HT1080 (cell line): ENCODE data around the gene PCCA. TPM values are rescaled to one million over a fixed set of nuclear protein-coding genes. Genes with fewer than 3 reads are reported as not detected.

Experiments
- DNase-seq: peaks from one replicate; pipeline ENCODE4 v3.0.0-alpha.2; 2015; ENCODE audit warnings: low read depth
- total RNA-seq: library from RNA; depleted of rRNA; stranded (reverse); fragments of >200 nt; shearing (Covaris generic); gene quantifications from 2 replicates; pipeline ENCODE4 v1.2.3, GENCODE V29; 2014

Gene PCCA
- total RNA-seq, 1 experiment from 2014 or later: 17.0 TPM

- no peak for DNase-seq
These were observed 448.6 kb downstream of the PCCA start for GRCh38 chr13:100537486-100537885.

GRCh38 chr13:100537951-100538462 lies 449.1 kb downstream of the PCCA start:
- no peak for DNase-seq

DNA sequence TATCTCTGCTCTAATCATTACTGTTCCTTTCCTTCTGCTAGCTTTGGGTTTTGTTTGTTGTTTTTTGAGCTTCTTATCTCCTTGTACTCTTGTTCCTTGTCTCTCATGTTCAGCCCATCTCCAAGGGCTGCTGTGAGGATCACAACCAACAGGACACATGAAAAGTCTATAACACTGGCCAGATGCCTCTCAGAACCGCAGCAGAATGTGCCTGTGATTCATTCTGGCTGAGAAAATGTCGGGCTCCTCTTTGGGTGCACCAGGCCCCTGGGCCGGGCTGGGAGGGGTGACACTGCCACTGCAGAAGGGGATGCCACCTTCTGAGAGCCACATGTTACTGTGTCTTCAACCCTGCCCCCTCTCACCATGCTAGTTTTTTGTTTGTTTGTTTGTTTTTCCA lies 451.7 kb downstream of the PCCA start:
- DNase-seq: no peak

DNA sequence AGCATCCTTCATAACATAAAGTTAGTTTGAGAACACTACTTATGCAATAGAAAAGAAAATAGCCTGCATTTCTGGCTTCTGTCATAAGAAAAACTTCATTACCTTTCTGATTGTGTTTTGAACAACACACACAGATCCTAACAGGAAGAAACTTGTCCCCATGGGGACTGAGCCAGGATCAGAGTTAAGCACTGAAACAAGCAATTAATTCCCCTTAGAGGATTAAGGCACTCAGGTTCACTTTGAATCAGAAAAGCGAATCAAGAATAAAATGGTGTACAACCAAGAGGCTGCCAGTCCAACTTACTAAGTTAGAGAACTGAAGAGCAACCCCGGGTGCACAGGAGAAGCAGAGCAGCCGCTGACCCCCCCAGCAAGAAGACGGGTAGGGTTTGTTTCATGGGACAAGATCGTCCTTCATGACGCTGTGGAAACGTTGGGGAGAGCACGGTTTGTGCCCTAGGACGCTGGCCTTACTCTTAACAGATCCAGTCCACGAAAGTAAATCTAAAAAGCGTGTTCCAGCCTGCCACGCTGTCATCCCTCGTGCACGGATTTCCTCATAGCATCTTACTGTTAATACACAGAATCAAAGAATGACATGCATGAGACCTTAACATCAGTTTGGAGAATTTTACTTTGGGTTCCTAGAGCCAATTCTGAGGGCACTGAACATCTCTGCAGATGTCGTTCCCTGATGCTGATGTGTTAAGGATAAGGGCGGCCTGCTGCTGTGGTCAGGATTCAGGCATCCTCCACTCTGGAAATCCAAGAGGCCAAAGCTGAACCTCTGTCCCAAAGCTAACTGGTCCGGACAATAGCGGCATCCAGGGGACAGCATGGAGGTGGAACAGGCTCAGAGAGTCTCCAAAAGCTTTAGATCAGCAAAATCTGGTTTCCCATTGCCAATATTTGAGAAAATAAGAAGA lies 453.3 kb downstream of the PCCA start:
- no peak for DNase-seq

GRCh38 chr13:100542826-100543156 lies 453.9 kb downstream of the PCCA start:
- peak; percentile 62 for DNase-seq

GRCh38 chr13:100543872-100544602 lies 455.1 kb downstream of the PCCA start:
- DNase-seq: no peak

- DNase-seq: no peak
These were observed 456.2 kb downstream of the PCCA start for GRCh38 chr13:100544866-100545683.

DNA sequence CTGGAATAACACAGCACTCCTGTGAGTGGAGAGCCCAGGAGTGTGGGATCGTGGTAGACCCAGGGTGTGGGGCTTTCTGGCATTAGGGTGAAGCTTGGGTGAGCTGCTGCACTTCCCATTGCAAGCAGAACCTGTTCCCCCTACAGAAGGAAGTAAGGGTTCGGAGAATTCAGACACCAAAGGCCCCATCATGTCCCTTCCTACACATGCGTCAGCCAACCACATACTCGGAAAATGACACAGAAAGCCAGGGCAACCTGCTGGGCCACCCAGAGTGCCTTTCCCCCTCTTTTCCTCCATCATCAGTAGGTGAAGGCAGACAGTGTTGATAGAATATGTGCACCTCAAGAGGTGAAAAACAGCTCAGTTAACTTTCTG lies 456.8 kb downstream of the PCCA start:
- no peak for DNase-seq

DNA sequence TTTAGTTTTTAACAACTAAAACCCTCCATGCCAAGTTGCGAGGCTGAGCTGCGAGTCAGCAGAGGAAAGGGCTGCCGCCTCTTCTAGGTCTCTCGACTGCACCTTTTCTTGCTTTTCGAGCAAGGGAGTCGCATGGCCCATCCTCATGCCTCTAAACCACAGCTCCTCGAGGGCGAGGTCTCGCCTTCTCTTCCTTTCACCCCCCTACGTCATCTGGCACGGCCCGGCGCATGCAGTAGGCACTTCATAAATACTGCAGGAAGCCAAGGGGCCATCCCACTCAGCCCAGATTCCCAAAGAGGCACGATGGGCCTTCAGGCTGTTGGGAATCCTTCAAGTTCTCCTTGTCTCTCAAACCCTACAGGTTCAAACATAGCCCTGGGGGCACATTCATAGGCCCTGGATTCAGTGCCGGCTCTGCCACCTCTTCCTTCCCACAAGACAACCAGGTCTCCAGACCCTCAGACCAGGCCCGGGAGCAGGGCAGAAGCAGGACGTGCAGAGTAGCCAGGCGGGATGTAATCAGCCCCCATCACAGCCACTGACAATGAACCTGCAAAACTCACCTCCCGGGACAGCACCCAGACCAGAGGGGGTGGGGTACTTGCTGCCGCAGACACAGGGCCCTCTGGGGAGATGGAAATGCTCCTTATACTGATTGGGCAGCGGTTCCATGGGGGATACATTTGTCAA lies 458.0 kb downstream of the PCCA start:
- DNase-seq: no peak

DNA sequence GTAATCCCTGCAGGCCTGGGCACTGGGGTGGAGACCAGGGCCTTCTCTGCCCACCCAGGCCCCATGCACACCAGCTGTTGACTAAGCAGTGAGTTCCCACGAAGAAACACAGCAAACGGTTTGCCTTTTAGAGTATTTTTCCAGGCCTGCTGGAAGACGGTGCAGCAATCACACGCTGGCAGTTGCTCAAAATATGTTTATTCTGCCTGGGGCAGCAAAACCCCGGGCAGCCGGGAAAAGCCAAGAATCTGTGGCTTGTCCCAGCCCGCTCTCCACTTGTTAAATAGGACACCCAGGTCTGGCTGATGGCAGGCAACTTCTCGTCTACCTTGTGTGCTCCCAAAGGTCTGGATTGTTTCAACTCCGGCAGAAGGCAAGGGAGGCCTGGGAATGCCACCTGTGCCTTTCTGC lies 458.9 kb downstream of the PCCA start:
- DNase-seq: no peak

DNA sequence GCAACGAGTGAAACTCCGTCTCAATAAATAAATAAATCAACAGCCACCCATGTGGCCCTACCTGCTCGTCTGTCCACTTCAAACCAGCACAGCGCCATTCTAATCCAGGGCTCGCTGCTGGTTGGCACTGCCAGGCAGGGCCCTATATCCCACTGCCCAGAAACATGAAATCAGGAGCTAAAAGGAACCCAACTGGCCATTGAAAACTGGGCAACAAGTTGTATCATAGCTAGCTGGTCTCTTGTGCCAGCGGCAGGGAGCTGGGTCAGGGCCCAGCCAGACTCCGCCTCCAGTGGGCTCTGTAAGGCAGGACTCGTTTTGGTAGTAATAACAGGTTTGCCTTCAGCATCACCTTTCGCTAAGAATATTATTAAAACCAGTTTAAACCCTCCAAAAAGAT lies 460.4 kb downstream of the PCCA start:
- no peak for DNase-seq

DNA sequence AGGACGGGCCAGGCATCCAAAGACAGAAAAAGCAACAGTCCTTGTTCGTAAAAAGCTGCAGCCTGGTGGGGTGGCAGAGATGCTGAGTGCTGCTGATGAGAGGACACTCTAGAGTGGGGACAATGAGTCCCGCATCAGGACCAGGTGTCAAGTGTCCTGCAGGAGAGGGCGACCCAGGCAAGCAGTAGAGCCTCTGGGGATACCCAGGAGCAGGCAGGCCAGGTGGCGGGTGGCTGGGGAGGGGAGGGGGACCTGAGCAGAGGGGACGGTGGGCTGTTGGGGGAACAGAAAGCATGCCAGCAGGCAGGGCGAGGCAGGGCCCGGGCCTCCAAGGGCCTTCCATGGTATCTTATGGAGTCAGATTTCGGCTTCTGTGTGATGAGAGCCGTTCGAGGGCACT lies 463.9 kb downstream of the PCCA start:
- DNase-seq: no peak

- DNase-seq: no peak
These were observed 471.0 kb downstream of the PCCA start for GRCh38 chr13:100559886-100560285.

DNA sequence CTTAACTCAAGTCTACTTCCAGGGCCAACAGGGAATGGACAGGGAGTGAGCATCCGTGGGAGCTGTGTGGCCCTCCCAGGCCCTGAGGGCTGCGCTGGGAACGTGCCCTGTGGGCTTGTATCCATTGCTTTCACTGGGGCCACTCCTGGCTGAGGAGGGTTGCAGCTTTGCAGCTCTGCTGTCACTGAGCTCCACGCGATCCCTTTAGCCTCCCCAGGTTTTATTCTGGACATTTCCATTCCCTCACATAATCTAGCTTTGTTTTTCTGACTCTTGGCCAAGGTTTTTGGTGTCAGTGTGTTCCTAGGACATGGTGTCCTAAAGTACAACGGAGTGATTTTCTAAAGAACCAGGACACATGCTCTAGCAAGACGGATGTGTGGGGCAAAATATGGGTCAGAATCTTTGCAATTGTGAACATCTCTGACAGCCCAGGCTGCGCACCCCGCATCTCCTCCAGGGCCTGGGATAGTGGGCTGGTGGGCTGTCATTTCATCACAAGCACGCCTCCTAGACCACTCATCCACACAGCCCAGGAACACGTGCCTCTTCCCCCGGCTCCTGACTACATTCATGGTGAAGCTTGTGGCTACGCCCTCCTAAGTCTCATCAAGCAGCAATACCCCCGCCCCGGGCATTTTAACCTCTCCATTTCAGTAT lies 471.7 kb downstream of the PCCA start:
- no peak for DNase-seq

- DNase-seq: no peak
These were observed 472.2 kb downstream of the PCCA start for GRCh38 chr13:100561158-100561499.

DNA sequence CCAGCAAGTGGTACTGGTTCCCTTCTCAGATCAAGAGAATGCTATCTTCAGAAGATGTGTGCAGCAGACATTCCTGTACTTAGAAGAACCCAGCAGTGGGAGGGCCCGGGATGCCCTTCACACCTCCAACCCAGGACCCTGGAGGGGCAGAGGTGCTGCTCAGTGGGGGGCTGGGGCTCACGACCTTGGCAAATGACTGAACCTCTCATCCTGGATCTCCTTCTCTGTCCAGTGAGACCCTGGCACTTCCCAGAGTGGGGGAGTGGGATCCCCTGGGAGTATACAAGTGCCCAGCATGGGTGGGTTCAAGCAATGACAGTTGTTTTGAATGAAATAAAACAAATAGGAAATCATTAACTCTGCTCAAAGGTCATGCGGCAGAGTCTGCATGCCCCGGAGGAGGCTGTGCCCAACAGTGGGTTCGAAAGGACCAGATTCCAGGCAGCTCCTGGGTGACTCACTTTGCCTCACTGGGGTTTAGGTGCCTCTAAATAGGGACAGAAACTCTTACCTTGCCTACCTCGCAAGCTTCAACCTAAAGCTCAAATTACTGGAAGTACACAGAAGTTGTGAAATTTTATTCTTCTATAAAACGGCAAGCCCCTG lies 472.8 kb downstream of the PCCA start:
- DNase-seq: no peak

GRCh38 chr13:100563779-100564178 lies 474.9 kb downstream of the PCCA start:
- DNase-seq: no peak

DNA sequence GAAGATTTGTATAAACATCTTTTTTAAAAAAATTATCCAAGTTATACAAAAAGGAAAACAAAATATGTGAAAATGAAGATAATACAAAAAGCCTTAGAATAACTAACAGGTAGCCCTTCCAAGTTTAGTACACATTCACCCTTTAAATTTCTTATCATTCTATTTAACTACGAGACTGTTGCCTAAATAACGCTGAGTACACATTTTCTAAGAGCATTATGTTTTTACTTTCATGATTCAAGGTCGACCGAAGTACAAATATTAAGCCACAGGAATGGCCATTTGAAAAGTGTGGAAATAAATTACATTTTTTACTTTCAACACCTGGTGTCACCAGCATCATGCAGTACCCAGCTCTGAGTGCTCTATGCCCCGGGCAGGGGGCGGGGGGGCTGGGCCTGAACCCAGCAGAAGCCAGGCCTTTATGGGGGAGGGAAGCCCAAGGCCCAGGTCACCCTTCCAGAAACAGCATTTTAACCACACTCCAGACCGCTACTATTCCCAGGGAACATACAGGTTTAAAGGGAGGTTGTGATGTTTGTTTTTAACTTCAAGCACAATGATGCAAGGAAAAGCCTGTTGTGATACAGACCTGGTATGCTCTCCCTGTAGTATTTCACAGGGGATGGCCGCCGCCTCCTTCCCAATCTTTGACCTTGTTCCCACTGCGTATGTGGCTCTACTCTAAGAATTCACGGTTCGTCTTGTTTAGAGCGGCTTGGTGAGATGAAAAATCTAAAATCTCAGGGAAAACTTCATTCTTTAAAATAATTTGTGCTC lies 475.7 kb downstream of the PCCA start:
- no peak for DNase-seq

DNA sequence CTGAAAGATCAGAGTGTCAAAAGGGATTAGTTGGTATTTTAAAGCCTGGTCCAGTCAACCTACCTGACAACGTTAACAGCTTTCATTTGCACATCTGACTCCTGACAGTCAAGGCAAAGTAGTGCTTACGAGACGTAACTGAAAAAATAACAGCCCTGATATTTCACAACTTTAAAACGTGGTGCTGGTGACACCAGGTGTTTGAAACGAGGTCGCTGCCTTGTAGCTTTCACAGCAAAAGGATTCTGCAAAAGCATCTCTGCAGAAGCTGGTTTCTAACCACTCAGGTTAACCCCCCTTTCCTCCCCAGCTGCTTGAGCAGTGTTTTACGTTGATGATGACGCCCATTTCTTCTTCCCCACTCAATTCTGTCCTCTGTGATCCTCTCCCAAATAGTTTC lies 476.4 kb downstream of the PCCA start:
- DNase-seq: no peak
